Mesodermal cell (in vitro differentiated cells): ENCODE measurements around the gene FRYL.

Experiments used
- H3K27ac ChIP-seq: 2 replicates; pipeline ENCODE4 v1.7.0; 2013; ENCODE audit warnings: mild to moderate bottlenecking, low read depth, low read length, moderate library complexity; ENCODE audit not compliant: severe bottlenecking
- H3K36me3 ChIP-seq: 2 replicates; pipeline ENCODE4 v1.7.1; 2013; ENCODE audit warnings: mild to moderate bottlenecking, low read length, moderate library complexity; ENCODE audit not compliant: control insufficient read depth, insufficient read depth
- H3K4me1 ChIP-seq: one replicate; pipeline ENCODE4 v1.7.1; 2013; ENCODE audit warnings: mild to moderate bottlenecking, low read length; ENCODE audit not compliant: insufficient read depth, control insufficient read depth, poor library complexity, severe bottlenecking
- H3K4me3 ChIP-seq: 2 replicates; pipeline ENCODE4 v1.7.0; 2013; ENCODE audit warnings: low read length, control low read depth, mild to moderate bottlenecking; ENCODE audit not compliant: insufficient read depth, poor library complexity, severe bottlenecking; ENCODE audit errors: extremely low read depth
- H3K9me3 ChIP-seq: 2 replicates; pipeline ENCODE4 v1.7.1; 2013; ENCODE audit warnings: mild to moderate bottlenecking, low read length, moderate library complexity; ENCODE audit not compliant: control insufficient read depth
- WGBS, 2 experiments: methylation state at CpG; one replicate each; pipeline ENCODE4 v1.1.5; 2013; ENCODE audit warnings: missing lambda C conversion rate in 2 of 2; ENCODE audit not compliant: insufficient coverage in 2 of 2; 5-methylcytosine and 5-hydroxymethylcytosine counted together

The FRYL gene

GRCh38 chr4:48578132-48578968 is 201.7 kb downstream of the FRYL start:
- WGBS, 2 experiments: 17 to 20% methylated on average over 1 to 2 of the region's 3 CpGs
- Histone ChIP-seq H3K36me3 (peaks cover 41% of the 10 kb centered on the region), H3K4me1 (no peaks in the 10 kb centered on the region), H3K4me3 (no peak overlapping the region), H3K27ac (no peak overlapping the region), H3K9me3 (no peaks in the 10 kb centered on the region)

DNA sequence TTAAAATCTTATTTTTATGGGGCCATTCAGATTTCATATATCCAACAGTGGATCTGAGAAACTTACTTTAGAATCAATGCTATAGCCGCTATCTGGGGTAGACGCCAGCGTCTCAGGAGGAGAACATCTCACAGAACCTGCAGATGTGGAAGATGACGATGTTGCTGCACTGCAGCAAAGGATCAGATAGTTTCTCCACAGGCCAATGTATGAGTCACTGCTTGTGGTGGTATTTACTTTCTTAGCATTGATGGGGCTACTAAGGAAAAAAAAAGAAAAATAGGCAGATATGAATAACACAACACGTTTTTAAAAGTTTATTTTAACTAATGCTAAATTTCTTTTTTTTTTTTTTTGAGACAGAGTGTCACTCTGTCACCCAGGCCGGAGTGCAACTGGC is 204.1 kb downstream of the FRYL start:
- Histone ChIP-seq H3K9me3 (no peaks in the 10 kb centered on the region), H3K27ac (no peak overlapping the region), H3K4me3 (no peak overlapping the region), H3K4me1 (no peaks in the 10 kb centered on the region), H3K36me3 (peaks cover 39% of the 10 kb centered on the region)
- WGBS, 2 experiments: 91 to 100% methylated on average over 3 to 5 of the region's 6 CpGs

GRCh38 chr4:48571471-48571870 is 208.6 kb downstream of the FRYL start:
- no CpG with 5 or more reads among the region's 1 CpG for WGBS, 2 experiments
- Histone ChIP-seq H3K36me3 (peaks cover 60% of the 10 kb centered on the region), H3K4me3 (no peak overlapping the region), H3K27ac (no peak overlapping the region), H3K9me3 (no peaks in the 10 kb centered on the region), H3K4me1 (no peaks in the 10 kb centered on the region)

DNA sequence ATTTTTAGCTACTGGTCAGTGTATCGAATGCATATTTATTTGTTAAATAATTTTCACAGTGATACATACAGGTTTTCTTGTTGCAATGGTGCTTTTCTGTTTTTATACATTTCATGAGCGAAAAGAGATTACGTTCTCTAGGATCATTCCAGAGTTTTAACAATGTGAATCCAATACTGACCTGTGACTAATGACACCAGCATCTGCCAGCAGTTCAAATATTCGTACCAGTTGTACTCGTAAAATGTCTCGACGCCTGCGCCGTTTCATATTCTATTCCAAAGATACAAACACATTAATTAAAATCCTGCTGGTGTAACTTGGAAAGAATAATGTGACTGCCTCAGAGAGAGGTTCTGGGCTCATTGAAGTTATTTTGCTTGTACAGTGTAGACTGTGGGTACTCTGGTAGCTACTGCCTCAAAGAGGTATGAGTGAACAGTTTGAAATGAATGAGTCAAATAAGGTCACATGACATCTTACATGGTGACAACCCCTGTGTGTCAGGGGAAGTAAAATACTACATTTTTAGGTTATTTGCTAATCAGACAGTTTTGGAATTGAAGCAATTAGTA is 209.3 kb downstream of the FRYL start:
- no peak overlapping the region for H3K27ac ChIP-seq
- peaks cover 58% of the 10 kb centered on the region for H3K36me3 ChIP-seq
- no peaks in the 10 kb centered on the region for H3K9me3 ChIP-seq
- no peaks in the 10 kb centered on the region for H3K4me1 ChIP-seq
- no peak overlapping the region for H3K4me3 ChIP-seq
- 100% methylated on average over 2 to 4 of the region's 9 CpGs for WGBS, 2 experiments

GRCh38 chr4:48566034-48566384 is 214.1 kb downstream of the FRYL start:
- H3K4me1 ChIP-seq: no peaks in the 10 kb centered on the region
- H3K4me3 ChIP-seq: no peak overlapping the region
- H3K27ac ChIP-seq: no peak overlapping the region
- H3K36me3 ChIP-seq: peaks cover 63% of the 10 kb centered on the region
- 40 to 70% methylated on average over 1 to 3 of the region's 3 CpGs for WGBS, 2 experiments
- no peaks in the 10 kb centered on the region for H3K9me3 ChIP-seq

DNA sequence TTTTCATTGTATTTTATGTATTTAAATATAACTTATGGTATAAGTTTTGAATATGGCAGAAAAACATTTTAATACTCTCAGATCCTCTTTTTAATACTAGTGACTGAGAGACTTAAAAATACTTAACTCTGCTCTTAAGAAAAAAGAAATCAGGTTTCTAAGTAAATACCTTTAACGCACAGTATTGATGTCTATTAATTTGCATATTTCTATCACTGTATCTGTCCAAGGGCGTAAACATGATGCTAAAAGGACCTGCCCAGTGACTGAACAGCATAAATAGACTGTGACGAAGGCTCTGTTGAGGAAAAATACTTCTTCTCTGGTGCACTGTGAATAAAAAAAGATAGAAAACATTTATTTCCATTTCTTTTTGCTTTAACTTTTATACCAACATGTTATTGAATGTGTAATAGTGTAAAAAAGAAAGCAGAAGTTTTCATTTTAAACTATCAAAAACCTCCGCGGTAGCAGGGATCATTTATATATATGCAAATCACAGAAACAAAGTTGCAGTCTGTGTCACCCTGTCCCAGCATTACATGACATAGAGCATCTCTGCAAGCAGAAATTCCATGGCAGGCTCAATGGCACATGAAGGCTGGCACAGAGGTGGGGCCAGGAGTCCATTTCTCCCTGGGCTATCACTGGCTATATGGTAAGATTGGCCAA is 214.6 kb downstream of the FRYL start:
- no peak overlapping the region for H3K27ac ChIP-seq
- no peak overlapping the region for H3K4me3 ChIP-seq
- no peaks in the 10 kb centered on the region for H3K4me1 ChIP-seq
- H3K36me3 ChIP-seq: peaks cover 68% of the 10 kb centered on the region
- WGBS, 2 experiments: no CpG with 5 or more reads among the region's 5 CpGs
- no peaks in the 10 kb centered on the region for H3K9me3 ChIP-seq

DNA sequence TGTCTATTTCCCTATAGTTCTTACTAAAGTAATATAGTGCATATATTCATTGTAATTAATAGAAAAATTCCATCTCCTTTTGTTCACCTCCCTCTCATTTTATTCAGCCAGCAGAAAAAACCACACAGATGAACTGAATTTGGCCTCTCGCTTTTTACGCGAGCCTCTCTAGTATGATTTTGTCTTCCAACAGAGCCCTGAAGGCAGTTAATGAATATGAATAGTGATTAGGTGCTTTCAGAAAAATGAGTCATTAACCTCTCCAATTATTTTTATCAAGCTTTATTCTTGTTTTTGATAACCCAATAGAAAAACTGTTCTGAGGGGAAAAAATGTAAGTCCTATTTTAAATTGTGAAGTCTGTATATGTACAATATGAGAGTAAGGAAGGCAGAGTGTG is 215.9 kb downstream of the FRYL start:
- no CpG with 5 or more reads among the region's 3 CpGs for WGBS, 2 experiments
- no peak overlapping the region for H3K4me3 ChIP-seq
- H3K4me1 ChIP-seq: no peaks in the 10 kb centered on the region

DNA sequence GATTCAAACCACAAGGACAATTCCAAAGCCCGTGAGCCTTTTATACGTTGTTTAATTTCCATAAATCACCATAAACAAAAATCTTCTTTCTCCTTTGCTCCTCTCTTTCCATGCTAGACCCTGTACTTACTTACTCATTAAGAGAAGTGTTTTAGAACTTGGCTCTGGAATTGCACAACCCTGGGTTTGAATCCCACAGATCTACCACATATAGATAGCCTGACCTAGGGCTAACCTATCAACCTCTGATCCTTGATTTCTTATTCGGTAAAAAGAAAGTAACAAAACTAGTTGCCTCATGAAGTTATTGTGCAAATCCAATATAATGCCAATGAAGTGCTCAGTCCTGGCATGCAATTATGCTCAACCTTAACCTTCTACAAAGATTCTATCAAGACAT is 221.3 kb downstream of the FRYL start:
- WGBS, 2 experiments: 97 to 100% methylated on average over 2 to 3 of the region's 3 CpGs
- H3K9me3 ChIP-seq: peaks cover 7% of the 10 kb centered on the region
- peaks cover 79% of the 10 kb centered on the region for H3K36me3 ChIP-seq
- H3K4me1 ChIP-seq: peaks cover 3% of the 10 kb centered on the region
- no peak overlapping the region for H3K4me3 ChIP-seq
- no peak overlapping the region for H3K27ac ChIP-seq

More for the DNA sequence above, 215.9 kb downstream of the FRYL start:
- Histone ChIP-seq H3K36me3 (peaks cover 68% of the 10 kb centered on the region), H3K27ac (no peak overlapping the region), H3K9me3 (no peaks in the 10 kb centered on the region)

DNA sequence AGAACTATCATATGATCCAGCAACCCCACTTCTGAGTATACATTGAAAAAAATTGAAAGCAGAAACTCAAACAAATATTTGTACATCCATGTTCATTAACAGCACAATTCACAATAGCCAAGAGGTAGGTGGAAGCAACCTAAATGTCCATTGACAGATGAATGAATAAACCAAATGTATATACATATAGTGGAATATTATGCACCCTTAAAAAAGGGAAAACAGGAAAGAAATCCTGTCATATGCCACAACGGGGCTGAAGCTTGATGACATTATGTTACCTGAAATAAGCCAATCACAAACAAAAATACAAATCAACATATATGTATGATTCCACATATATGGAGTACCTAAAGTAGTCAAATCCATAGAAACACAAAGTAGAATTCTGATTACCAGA is 222.1 kb downstream of the FRYL start:
- Histone ChIP-seq H3K4me1 (peaks cover 3% of the 10 kb centered on the region), H3K27ac (no peak overlapping the region), H3K9me3 (peaks cover 7% of the 10 kb centered on the region), H3K4me3 (no peak overlapping the region), H3K36me3 (peaks cover 73% of the 10 kb centered on the region)
- no CpG with 5 or more reads among the region's 1 CpG for WGBS, 2 experiments

DNA sequence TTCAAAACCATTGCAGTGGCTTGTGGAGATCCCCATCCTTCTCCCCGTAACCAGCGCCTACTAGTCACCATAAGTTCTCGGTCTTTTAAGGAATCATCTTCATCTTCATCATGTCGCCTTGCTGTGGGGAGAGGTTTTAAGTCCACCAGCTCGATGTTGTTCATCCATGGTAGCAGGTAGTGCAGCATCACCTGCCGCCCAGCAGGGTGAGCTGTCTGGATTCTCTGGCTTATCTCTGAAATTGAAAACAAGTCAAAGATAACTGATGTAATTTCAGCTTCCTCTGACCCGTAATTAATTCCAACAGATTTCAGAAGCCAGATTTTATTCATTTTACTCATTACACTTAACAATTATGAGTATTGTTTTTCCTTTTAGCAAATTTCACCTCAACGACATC is 222.6 kb downstream of the FRYL start:
- 92 to 98% methylated on average over 6 to 7 of the region's 8 CpGs for WGBS, 2 experiments
- peaks cover 73% of the 10 kb centered on the region for H3K36me3 ChIP-seq

DNA sequence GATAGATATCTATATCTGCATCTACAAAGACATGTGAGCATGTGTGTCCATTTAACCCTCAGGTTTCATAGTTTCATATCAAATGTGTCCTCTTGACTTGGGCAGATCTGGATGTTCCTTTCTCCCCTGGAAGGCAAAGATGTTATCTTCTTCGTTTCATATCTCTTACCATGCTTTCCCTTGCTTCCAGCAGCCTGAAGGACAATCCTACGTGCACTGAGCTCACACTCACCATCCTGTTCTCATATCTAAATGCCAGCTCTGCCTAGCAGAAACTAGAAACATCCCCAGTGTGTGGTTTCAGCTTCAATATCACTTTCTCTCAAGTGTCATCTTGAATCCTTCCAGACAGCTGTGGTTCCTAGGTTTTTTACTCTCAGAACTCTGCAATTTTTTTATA is 223.8 kb downstream of the FRYL start:
- Histone ChIP-seq H3K9me3 (peaks cover 7% of the 10 kb centered on the region), H3K4me3 (no peak overlapping the region), H3K4me1 (peaks cover 3% of the 10 kb centered on the region), H3K36me3 (peaks cover 74% of the 10 kb centered on the region), H3K27ac (no peak overlapping the region)
- WGBS, 2 experiments: 100% methylated on average over 1 to 2 of the region's 2 CpGs

More for the DNA sequence above, 222.6 kb downstream of the FRYL start:
- no peak overlapping the region for H3K4me3 ChIP-seq
- H3K4me1 ChIP-seq: peaks cover 3% of the 10 kb centered on the region
- H3K27ac ChIP-seq: no peak overlapping the region
- peaks cover 7% of the 10 kb centered on the region for H3K9me3 ChIP-seq
